Retinal pigment epithelial cell (primary cell): ENCODE results near the gene TPCN1.

Experiments
- DNase-seq: peaks from one replicate; pipeline ENCODE4 v3.0.0-alpha.2; 2010; ENCODE audit warnings: low read depth
- H3K4me3 ChIP-seq: 2 replicates; pipeline ENCODE4 v1.5.1; 2011; ENCODE audit warnings: mild to moderate bottlenecking, low read length, control low read depth, moderate library complexity
- CTCF ChIP-seq: conservative IDR thresholded peaks from 2 replicates; pipeline ENCODE4 v1.5.1; 2011; ENCODE audit warnings: low read depth, low read length, control low read depth, inconsistent platforms

TPCN1 gene

GRCh38 chr12:113196582-113196981, 24.7 kb upstream of the TPCN1 start:
- DNase-seq, result no peak
- no peak for TF ChIP-seq CTCF
- no peak overlapping the region for H3K4me3 ChIP-seq

GRCh38 chr12:113196990-113197389, 24.3 kb upstream of the TPCN1 start:
- DNase-seq, result no peak
- no peak overlapping the region for H3K4me3 ChIP-seq
- peak; percentile 81 for TF ChIP-seq CTCF

GRCh38 chr12:113197518-113198077, 23.7 kb upstream of the TPCN1 start:
- no peak for TF ChIP-seq CTCF
- H3K4me3 ChIP-seq, result no peak overlapping the region
- no peak for DNase-seq

GRCh38 chr12:113198296-113198695, 23.0 kb upstream of the TPCN1 start:
- TF ChIP-seq CTCF, result no peak
- DNase-seq, result no peak
- H3K4me3 ChIP-seq, result no peak overlapping the region

- no peak for TF ChIP-seq CTCF
- DNase-seq, result no peak
- no peak overlapping the region for H3K4me3 ChIP-seq
Observed at GRCh38 chr12:113200021-113200797, 21.1 kb upstream of the TPCN1 start.

- no peak for DNase-seq
- no peak for TF ChIP-seq CTCF
- H3K4me3 ChIP-seq, result no peak overlapping the region
Observed at GRCh38 chr12:113201187-113202177, 19.8 kb upstream of the TPCN1 start.
